ENCODE results near the gene CDK3. TPM values are rescaled to one million over a fixed set of nuclear protein-coding genes. Genes with fewer than 3 reads are reported as not detected.
"Not testable (repeated sequence)": the region's sequence is repeated elsewhere in the genome, so short reads cannot be mapped to it uniquely, and the experiment has no call there.

Gene CDK3
- total RNA-seq, 4 donors from 2014 or later: 2.4 to 6.6 (median 3.6) TPM

- Histone ChIP-seq H3K27ac (peak overlapping the region in 2 of 4 donors; percentile 29 to 50), H3K9me3 (no peaks in the 10 kb centered on the region), H3K27me3 (no peaks in the 10 kb centered on the region), H3K4me3 (no peak overlapping the region), H3K4me1 (peaks cover 0 to 1% (median 0%) of the 10 kb centered on the region in 3 donors), H3K36me3 (peaks cover 0 to 77% (median 0%) of the 10 kb centered on the region in 3 donors)
- intact Hi-C loops (cut with DNase I): no loop called here
- 61 to 65% methylated on average over 3 to 4 of the region's 4 CpGs for WGBS, 2 donors
- no peak for DNase-seq
- TF ChIP-seq, protein P1, sequence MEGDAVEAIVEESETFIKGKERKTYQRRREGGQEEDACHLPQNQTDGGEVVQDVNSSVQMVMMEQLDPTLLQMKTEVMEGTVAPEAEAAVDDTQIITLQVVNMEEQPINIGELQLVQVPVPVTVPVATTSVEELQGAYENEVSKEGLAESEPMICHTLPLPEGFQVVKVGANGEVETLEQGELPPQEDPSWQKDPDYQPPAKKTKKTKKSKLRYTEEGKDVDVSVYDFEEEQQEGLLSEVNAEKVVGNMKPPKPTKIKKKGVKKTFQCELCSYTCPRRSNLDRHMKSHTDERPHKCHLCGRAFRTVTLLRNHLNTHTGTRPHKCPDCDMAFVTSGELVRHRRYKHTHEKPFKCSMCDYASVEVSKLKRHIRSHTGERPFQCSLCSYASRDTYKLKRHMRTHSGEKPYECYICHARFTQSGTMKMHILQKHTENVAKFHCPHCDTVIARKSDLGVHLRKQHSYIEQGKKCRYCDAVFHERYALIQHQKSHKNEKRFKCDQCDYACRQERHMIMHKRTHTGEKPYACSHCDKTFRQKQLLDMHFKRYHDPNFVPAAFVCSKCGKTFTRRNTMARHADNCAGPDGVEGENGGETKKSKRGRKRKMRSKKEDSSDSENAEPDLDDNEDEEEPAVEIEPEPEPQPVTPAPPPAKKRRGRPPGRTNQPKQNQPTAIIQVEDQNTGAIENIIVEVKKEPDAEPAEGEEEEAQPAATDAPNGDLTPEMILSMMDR (IDR thresholded peaks at IDR 0.05): no peak
- TF ChIP-seq POLR2A (IDR thresholded peaks at IDR 0.05): no peak
These were observed 30.6 kb upstream of the CDK3 start for GRCh38 chr17:75970011-75970523.

DNA sequence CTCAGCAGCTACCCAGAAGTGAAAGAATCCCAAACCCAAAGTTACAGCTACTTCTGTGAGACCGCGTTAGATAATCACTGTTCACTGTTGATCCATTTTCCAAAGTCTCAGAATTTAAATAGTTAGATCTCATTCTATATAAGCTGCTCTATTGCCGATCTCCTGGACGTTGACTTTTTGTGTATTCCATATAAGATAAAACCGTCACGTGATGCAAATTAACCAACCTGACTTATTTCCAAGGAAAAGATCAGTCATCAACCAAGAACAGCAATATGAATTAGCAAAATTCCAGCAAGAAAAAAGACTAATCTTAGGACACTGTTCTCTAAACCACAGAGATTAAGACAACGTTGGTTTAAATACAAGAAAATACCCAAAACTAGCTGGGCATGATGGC is 30.0 kb upstream of the CDK3 start:
- Histone ChIP-seq H3K27ac (peak overlapping the region in 2 of 4 donors; percentile 29 to 50), H3K4me1 (peaks cover 0 to 7% (median 2%) of the 10 kb centered on the region in 3 donors), H3K36me3 (peaks cover 0 to 74% (median 0%) of the 10 kb centered on the region in 3 donors), H3K27me3 (no peaks in the 10 kb centered on the region), H3K4me3 (no peak overlapping the region), H3K9me3 (no peaks in the 10 kb centered on the region)
- intact Hi-C loops (cut with DNase I): no loop called here
- TF ChIP-seq, protein P1 (IDR thresholded peaks at IDR 0.05): no peak
- TF ChIP-seq POLR2A (IDR thresholded peaks at IDR 0.05): no peak
- 81 to 92% methylated on average over 7 of the region's 7 CpGs for WGBS, 2 donors
- DNase-seq: no peak

DNA sequence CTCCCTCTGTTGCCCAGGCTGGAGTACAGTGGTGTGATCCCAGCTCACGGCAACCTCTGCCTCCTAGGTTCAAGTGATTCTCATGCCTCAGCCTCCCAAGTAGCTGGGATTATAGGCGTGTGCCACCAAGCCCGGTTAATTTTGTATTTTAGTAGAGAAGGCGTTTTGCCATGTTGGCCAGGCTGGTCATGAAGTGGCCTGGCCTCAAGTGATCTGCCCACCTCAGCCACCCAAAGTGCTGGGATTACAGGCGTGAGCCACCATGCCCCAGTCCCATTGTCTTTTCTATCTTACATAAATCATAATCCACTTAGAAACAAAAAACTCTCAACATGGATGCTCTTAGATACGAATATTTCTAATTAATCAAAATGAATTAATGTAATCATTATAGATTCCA is 25.5 kb upstream of the CDK3 start:
- H3K9me3 ChIP-seq; intact Hi-C loops (cut with DNase I); H3K27me3 ChIP-seq; DNase-seq: not testable (repeated sequence)
- H3K36me3 ChIP-seq: peaks cover 0 to 45% (median 0%) of the 10 kb centered on the region in 3 donors
- H3K27ac ChIP-seq: peak overlapping the region in 2 of 4 donors; percentile 49 to 65
- peaks cover 18 to 41% (median 28%) of the 10 kb centered on the region in 3 donors for H3K4me1 ChIP-seq
- WGBS, 2 donors: 91 to 94% methylated on average over 6 of the region's 6 CpGs
- peak overlapping the region in 2 of 4 donors; percentile 1 to 4 for H3K4me3 ChIP-seq

DNA sequence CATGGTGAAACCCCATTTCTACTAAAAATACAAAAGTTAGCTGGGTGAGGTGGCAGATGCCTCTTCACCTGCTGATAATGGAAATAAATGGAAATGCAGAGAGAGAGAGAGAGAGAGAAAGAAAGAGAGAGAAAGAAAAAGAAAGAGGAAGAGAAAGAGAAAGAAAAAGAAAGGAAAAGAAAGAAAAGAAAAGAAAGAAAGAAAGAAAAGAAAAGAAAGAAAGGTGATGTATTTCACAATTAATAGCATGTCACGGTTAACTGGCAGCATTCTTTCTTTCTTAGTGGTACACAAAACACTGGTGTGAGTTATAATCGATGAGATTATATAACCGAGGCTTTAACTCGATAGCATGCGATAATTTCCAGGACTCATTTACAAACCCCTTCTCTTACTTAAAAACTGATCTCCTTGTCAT is 24.9 kb upstream of the CDK3 start:
- H3K27ac ChIP-seq: peak overlapping the region in 3 of 4 donors; percentile 34 to 65 (median 49)
- WGBS, 2 donors: 35 to 41% methylated on average over 5 of the region's 5 CpGs
- peaks cover 0 to 40% (median 0%) of the 10 kb centered on the region in 3 donors for H3K36me3 ChIP-seq
- intact Hi-C loops (cut with DNase I): no loop called here
- no peaks in the 10 kb centered on the region for H3K27me3 ChIP-seq
- no peak for DNase-seq
- H3K4me1 ChIP-seq: peaks cover 22 to 47% (median 32%) of the 10 kb centered on the region in 3 donors
- H3K4me3 ChIP-seq: peak overlapping the region in 3 of 4 donors; percentile 1 to 27 (median 4)
- TF ChIP-seq, protein P1 (IDR thresholded peaks at IDR 0.05): no peak
- TF ChIP-seq POLR2A (IDR thresholded peaks at IDR 0.05): no peak
- no peaks in the 10 kb centered on the region for H3K9me3 ChIP-seq

DNA sequence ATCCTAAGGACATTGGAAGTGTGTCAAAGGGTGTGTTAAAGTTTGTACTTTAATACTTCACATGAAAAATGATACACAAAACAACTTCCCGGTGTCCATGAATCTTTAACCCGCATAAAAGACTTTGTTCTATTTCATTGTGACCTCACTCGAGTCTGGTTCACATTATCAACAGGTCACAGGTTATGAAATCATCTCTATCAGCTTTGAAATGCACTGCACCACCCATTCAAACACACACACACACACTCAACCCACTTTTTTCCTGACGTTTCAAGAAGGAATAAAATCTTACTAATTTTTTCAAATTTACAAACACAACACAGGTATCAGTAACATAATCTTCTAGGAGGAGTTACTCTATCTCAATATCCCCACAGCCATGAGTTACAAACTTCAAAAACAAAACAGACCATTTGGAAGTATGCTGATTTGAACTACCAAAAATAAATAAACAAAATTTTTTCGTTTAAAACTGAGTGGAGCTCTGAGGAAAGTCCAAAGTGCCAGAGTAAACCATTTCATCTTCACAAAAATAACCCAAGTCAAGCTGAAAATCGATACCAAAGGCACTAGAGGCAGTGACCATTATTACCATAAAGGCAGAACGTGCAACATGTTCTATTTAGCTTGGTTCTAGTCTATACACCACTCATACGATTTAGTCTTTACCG is 24.3 kb upstream of the CDK3 start:
- no peaks in the 10 kb centered on the region for H3K27me3 ChIP-seq
- H3K4me1 ChIP-seq: peaks cover 22 to 52% (median 32%) of the 10 kb centered on the region in 3 donors
- intact Hi-C loops (cut with DNase I): no loop called here
- peaks cover 0 to 34% (median 0%) of the 10 kb centered on the region in 3 donors for H3K36me3 ChIP-seq
- TF ChIP-seq, protein P1 (IDR thresholded peaks at IDR 0.05): no peak
- TF ChIP-seq POLR2A (IDR thresholded peaks at IDR 0.05): no peak
- peak overlapping the region in 3 of 4 donors; percentile 34 to 65 (median 49) for H3K27ac ChIP-seq
- H3K9me3 ChIP-seq: no peaks in the 10 kb centered on the region
- H3K4me3 ChIP-seq: peak overlapping the region in 3 of 4 donors; percentile 2 to 27 (median 4)
- DNase-seq: no peak
- 41 to 49% methylated on average over 9 of the region's 9 CpGs for WGBS, 2 donors

All from esophagus squamous epithelium (tissue), 5 donors.